Endothelial cell of umbilical vein (primary cell): ENCODE data around the gene ST6GALNAC3.

Source experiments
- EZH2 ChIP-seq: IDR thresholded peaks from 2 replicates; pipeline ENCODE4 v1.6.1; 2012; ENCODE audit warnings: borderline replicate concordance, low read depth, mild to moderate bottlenecking, moderate library complexity, low read length, inconsistent platforms; ENCODE audit not compliant: severe bottlenecking
- POLR2A ChIP-seq: IDR thresholded peaks from 2 replicates; pipeline ENCODE4 v1.6.1; 2012; ENCODE audit warnings: low read depth, mild to moderate bottlenecking, control low read depth, low read length

- TF ChIP-seq POLR2A (no peak), EZH2 (no peak)
Observed at GRCh38 chr1:76374086-76374485, 299.5 kb downstream of the ST6GALNAC3 start.
